HG03565 (cell line): Measurements from ENCODE around the gene EEF2K.

ENCODE experiments used
- ATAC-seq: cut with Tn5 transposase; IDR thresholded peaks from one replicate; pipeline ENCODE4 v1.9.1; 2021; ENCODE audit warnings: mild to moderate bottlenecking, moderate library complexity; ENCODE audit not compliant: unreplicated experiment

Gene EEF2K

DNA sequence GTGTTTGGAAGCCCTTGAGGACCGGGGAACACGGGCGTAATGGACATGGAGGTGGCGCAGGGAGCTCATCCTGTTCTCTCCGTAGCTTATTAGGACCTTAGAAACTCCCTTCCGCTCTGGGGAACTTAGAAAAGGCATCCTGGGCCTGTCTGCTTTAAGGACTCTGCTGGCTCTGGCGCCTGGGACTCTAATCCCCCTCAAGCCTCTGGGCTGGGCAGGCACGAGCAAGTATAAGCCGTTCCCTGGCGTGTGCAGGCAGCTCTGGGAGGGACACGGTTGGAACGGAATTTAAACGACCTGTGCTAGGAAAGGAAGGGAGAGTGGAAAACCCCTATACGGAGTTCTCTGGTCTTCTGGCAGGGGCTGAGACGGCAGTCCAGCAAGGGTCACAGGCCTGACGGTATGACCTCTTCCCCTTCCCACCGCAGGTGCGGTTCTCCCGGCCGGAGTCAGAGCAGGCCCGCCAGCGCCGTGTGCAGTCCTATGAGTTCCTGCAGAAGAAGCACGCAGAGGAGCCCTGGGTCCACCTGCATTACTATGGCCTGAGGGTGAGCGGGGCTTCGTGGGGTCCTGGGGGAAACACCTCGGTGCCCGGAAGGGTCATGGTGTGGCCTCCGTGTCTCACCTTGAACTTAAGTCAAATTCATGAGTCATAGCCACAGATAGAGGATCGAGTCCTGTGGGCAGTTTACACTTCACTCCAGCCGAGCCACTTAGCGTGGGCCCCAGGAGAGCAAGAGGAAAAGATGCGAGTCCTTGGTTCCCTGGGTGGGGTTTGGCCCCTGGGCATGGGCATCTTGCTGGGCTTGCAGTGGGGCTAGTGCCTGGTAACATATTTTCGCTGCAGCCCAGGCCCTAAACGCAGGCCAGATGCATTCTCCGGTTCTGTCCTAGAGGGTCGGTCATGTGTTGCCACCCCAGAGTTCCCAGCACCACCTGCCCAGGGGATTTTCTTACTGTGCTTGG is 108.9 kb downstream of the EEF2K start:
- no peak for ATAC-seq

DNA sequence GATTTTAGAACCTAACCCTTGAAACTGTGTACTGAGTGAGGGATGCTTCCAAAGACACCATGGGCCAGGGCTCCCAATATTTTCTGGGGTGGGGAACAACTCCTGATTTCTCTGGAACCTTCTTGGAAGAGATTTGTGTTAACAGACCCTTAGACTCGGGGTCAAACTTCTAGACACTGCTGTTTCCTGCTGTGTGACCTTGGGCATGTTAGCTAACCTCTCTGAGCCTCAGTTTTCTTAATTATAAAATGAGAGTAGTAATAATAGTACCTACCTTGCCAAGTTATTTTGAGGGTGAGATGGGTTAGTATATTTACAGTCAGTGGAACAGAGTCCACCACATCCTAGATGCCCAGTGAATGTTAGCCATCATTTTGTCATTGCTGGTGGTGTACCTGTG is 109.9 kb downstream of the EEF2K start:
- ATAC-seq, result no peak

DNA sequence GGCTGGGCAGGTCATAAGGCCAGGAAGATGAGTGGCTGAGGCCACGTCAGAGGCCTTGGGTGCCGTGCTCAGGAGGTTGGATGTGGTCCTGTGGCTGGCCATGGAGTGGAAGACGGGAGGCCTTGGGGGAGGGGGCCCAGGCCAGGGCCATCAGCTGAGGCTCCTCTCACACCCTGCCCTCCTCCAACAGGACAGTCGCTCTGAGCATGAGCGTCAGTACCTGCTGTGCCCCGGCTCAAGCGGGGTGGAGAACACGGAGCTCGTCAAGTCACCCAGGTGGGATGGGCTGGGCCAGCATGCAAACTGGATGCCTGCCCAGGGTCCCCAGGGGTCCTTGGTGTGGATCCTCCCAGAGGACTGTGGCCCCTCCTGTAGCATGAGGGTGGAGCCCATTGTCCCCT is 110.3 kb downstream of the EEF2K start:
- no peak for ATAC-seq

DNA sequence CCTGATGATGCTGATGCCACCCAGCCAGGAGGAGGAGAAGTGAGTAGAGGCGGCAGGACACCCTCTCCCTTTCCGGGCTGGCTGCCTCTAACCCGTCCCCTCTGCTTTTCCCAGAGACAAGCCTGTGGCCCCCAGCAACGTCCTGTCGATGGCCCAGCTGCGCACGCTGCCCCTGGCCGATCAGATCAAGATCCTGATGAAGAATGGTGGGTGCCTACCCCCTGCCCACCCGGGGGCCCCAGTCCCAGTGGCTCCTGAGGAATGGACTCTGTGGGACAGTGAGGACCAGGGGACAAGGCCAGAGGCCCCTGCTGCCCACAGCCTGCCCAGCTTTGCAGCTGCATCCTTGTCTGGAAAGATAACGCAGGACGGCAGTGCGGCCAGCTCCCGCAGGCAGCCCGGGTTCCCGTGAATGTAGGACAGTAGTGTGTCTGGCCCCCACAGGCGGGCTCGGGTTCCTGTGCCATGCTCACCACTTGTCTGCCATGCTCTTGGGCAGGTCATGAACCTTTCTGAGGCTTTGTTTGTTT is 111.0 kb downstream of the EEF2K start:
- no peak for ATAC-seq

DNA sequence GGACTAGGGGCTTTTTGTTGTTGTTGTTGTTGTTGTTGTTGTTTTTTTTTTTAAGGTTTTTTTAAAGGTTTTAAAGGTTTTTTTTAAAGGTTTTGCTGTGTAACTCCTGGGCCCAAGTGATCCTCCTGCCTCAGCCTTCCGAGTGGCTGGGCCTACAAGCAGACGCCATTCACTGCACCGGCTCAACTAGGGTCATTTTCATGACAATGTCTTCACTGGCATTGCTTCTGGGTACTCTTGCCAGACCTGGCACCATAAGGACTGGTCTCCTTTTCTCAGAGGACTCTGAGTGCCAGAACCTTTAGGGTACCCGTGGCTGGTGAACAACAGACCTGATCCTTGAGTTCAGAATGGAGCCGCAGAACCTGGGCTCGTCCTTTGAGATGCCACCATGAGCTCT is 111.5 kb downstream of the EEF2K start:
- ATAC-seq, result no peak

DNA sequence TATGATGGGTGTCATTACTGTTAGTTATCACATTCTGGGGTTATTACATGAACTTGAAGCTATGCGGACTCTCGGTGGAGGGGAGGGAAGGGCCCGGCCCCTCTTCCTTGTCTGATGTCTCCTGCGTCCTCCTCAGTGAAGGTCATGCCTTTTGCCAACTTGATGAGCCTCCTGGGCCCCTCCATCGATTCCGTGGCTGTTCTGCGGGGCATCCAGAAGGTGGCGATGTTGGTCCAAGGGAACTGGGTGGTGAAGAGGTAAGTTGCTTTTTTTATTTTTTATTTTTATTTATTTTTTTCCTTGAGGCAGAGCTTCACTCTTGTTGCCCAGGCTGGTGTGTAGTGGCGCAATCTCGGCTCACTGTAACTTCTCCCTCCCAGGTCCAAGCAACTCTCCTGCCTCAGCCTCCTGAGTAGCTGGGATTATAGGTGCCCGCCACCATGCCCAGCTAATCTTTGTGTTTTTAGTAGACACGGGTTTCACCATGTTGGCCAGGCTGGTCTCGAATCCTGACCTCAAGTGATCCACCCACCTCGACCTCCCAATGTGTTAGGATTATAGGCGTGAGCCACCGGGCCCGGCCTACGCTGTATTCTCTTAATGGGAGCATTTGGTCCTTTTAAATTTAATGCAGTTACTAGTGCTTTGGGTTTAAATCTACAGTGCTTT is 112.7 kb downstream of the EEF2K start:
- ATAC-seq, result no peak

DNA sequence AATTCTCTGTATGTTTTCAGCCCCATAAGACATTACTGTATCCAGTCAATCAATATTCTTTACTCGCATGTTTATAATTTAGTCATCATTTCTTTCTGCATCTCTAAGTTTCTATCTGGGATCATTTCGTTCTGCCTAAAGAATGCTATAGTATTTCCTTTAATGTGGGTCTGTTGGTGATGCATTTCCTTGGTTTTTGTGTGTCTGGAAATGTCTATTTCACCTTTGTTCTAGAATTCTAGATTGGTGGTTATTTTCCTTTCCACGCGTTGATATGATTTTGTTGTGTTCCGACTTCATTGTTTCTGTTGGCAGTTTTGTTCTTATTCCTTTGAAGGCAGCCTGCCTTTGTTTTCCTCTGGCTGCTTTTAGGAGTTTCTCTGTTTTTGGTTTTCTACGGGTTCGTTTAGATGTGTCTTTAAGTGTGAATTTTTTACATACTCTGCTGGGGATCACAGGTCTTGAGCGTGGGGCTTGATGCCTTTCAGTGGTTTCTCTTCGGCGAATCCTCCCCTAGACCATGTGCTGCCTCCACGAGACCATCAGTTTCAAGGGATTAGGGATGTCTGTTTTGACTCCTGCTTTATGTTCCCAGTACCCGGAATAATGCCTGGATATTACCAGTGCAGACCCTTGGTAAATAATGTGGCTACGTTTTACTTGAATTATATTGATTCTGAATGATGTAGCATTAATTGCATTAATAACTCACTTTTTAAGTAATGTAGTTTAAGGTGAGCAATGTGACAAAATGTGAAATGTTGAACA is 114.7 kb downstream of the EEF2K start:
- ATAC-seq, result no peak

DNA sequence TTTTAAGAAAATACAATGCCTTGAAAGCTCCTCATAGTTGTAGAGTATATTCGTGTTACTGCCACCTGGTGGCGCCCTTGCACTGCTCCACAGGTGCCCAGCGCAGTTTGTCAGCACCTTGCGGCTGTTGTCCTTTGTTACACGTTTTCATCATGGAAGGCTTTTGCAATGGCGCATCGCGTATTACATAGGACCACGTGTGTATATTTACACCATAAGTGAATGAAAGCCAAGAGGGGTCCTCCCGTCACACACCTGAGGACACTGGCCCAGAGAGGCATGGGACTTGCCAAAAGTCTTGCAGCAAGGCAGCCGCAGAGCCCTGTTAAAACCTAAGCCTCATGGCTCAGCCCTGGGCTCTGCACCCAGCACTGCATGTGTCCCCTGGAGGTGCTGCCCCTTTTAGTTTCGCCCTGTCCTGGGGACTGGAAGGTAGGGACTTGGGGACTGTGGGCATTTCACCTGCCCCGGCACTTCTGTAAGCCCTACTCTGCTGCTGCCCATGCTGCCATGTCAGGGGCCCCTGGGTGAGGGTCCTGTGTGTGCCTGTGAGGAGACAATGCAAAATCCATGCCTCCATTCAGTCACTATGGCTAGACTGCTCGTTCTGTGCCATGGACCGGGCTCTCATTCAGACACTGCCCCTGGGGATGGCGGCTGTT is 115.4 kb downstream of the EEF2K start:
- ATAC-seq, result no peak

DNA sequence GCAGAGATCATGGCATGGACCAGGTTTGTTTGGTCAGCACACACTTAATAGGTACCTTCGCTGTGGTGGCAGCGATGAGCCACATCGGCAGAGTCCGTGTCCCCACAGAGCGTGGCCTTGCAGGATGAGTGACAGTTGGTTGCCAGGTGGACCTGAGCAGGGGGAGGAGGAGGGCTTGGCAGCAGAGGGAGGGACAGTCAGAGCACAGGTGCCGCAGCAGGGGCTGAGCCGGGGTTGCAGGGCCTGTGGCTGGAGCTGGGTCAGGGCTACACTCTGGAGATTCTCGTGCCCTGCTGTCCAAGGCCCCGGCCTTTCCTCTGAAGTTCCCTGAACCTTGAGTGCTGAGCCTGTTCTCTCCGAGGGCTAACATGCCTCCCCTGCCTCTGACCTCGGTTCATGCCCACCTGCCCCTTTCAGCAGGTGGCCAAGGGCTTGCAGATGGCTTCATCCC is 116.0 kb downstream of the EEF2K start:
- ATAC-seq, result no peak

DNA sequence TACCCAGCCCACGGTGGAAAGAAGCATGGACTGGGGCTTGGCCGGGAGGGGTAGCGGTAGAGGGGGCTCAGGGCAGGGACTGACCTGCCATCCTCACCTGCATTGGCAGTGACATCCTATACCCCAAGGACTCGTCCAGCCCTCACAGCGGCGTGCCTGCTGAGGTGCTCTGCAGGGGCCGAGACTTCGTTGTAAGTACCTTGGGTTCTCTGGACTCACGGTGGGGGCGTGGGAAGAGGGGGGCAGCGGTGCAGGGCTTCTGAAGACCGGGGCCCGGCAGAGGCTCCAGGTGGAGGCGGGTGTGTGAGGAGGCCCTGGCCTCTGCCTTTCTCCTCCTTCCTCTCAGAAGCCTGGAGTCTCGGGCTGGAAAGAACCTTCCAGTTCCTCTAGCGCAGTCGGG is 116.7 kb downstream of the EEF2K start:
- ATAC-seq, result no peak

DNA sequence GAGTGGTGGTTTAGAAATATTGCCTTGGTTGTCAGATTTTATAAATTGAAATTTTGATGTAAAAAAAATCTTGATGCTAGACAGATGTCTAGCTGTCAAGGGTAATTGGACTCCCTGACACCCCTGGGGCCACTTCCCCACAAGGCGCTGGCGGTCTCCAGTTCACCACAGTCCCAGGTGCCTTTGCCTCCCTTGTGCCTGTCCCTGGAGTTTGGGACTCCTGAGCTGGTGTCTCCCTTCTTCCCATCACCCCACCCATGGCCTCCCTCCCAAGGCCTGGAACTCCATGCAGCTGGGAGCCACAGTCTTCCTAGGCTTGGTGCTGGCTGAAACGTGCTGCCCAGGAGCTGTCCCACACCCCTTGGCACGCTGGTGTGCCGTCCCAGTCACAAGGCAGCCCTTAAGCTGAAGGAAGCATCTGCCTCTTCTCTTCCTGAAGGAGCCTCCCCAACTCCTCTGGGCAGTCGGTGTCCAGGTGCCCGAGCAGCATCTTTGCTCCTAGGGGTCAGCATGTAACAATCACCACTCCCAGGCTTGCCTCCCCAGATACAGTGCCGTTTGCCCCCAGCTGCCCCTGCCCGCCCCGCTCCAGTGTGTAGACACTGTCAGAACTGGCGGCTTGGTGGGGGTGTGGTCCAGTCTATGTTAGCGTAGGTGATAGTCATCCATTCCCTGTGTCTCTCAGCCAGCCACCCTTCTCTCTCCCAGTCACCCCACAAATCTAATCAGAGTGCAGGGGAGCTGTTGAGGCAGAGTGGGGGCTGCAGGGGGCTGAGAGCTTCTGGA is 117.3 kb downstream of the EEF2K start:
- ATAC-seq, result no peak

DNA sequence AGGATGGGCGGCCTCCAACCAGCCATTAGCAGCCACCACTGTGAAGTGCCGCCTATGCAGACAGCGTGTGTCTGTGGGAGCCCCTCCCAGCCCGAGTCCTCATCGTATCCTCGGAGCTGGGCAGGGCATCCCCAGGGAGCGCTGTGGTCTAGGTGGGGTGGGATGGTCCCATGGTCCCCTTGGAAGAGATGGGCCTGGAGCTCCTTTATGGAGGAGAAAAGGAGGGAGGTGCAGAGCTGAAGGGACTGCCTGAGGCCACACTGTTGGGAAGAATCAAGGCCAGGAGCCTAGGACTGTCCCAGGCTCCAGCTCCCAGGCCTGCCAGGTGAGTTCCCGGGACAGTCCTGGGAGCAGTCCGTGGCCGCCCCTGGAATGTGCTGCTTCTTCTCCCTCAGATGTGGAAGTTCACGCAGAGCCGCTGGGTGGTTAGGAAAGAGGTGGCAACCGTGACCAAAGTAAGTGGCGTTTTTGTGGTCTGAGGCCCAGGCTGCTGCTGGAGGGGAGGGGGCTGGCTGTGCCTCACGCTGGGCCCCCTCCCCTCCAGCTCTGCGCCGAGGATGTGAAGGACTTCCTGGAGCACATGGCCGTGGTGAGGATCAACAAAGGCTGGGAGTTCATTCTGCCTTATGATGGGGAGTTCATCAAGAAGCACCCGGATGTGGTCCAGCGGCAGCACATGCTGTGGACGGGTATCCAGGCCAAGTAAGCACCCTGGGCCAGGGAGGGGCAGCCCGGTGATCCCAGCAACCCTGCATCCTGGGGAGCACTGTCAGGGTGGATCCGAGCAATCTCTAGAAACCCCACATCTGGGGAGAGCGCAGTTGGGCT is 118.1 kb downstream of the EEF2K start:
- ATAC-seq, result no peak

DNA sequence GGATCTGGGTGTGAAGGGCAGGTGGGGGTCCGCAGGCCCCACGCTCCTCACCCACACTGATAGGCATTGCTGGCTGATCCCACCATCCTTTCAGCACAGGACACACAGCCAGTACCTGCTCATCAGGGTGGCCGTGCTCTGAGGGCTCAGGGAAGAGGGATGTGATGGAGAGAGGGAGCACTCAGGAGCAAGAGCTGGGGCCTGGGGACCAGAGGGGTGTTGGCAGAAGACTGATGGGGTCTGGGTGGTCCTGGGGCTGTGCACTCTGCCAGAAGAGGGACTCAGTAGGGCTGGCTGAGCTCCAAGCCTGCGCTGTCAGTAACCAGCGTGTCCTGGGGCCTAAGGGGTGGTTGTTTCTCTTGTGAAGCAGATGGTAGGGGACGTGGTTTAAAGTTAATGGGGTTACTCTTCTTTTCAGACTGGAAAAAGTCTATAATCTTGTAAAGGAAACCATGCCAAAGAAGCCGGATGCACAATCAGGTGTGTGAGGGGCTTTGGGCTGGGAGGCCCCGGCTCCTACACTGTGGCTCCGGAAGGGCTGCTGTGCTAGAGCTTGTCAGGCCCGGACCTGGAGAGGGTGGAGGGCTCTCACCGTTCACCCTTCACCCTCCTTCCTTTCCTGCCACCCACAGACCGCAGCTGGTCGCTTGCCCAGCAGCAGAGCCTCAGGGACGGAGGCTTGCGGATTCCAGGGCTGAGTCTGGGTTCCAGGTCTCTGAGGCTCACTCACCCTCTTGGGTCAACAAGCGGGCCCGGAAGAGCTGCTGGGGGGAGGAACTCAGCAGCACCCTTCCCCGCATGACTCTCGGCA is 118.9 kb downstream of the EEF2K start:
- no peak for ATAC-seq

DNA sequence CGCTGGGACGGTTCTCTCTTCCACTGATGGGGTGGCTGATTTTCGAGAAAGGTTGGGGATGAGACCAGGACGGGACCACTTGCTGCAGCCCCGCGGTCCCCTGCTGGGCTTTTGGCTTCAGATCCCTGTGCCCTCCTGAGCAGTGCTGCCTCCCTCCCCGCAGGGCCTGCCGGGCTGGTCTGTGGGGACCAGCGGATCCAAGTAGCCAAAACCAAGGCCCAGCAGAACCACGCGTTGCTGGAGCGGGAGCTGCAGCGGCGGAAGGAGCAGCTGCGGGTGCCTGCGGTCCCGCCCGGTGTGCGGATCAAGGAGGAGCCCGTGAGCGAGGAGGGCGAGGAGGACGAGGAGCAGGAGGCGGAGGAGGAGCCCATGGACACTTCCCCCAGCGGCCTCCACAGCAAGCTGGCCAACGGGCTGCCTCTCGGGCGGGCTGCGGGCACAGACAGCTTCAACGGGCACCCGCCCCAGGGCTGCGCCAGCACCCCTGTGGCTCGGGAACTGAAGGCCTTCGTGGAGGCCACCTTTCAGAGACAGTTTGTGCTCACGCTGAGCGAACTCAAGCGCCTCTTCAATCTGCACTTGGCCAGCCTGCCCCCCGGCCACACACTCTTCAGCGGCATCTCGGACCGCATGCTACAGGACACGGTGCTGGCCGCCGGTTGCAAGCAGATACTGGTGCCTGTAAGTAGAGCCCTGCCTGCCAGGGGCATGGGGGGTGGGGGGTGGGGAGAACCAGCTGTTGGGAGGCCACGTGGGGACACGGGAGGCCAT is 119.7 kb downstream of the EEF2K start:
- ATAC-seq, result no peak

DNA sequence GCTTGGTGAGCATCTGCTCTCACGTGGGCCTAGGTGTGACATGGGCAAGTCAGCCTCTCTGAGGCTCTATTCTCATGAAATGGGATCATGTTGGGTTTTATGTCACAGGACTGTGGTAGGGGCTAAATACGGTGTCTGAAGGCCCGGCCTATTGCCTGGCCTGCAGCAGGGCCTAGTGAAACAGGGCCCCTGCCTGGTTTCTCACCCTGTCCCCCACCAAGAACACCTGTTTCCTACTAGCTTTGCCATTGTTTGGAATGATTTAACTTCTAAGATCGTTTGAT is 120.2 kb downstream of the EEF2K start:
- ATAC-seq, result no peak

DNA sequence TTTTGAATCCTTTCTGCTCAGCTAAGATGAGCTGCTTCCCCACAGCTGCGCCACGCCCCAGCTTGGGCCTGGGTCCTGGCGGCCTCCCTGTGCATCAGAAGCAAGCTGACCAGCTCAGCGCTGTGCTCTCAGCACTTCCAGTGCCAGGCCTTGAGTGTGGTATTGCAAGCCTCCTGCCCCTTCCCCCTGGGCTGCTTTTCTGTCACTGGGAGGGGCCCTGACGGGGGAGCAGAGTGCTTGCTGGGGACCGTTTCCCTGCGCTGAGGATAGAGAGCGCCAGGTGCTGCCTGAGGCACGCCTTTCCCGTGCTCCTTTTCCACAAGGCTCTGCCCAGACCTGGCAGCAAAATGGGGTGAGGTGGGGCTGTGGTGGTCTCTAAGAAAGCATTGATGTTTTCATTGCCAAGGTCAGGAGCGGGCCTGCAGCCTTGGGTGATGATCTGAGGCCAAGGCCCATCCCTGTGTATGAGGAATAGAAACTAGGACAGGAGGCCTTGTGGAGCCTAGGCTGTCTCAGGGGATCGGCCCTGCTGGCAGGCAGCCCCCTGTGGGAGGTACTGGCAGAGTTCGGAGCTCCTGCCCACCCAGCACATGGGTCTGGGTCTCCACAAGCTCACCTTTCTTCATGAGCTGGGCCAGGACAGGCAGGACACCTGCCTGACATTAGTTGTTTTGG is 120.8 kb downstream of the EEF2K start:
- no peak for ATAC-seq

DNA sequence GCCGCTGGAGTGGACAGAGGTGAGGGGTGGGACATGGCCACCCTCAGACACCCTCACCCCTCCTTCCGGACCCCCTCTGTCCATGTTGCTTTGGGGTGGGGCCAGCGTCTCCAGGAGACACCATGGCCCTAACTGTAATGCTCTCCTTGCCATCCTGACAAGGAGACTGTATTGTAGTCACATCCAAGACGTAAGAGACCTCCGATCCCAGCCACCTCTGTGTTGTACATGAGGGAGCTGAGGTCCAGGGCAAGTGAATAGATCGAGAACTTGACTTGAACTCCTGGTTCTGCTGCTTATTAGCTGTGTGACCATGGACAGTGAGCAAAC is 121.3 kb downstream of the EEF2K start:
- ATAC-seq, result no peak
